Parathyroid adenoma (tissue), 2 donors: Measurements from ENCODE around the gene GPATCH3.
"Not testable (repeated sequence)": the region's sequence is repeated elsewhere in the genome, so short reads cannot be mapped to it uniquely, and the experiment has no call there.

Source experiments
- H2AFZ ChIP-seq: fragments of 300-600 bp; sonication (generic); one replicate; pipeline ENCODE4 v1.7.0; 2017; ENCODE audit warnings: antibody characterized with exemption, mild to moderate bottlenecking
- H3K27ac ChIP-seq: fragments of 300-600 bp; sonication (generic); one replicate; pipeline ENCODE4 v1.7.0; 2017
- H3K27me3 ChIP-seq: fragments of 300-600 bp; sonication (generic); one replicate; pipeline ENCODE4 v1.7.0; 2017; ENCODE audit warnings: low read length; ENCODE audit not compliant: control insufficient read depth, insufficient read depth
- H3K36me3 ChIP-seq: fragments of 300-600 bp; sonication (generic); one replicate; pipeline ENCODE4 v1.7.0; 2017; ENCODE audit warnings: low read length; ENCODE audit not compliant: control insufficient read depth, insufficient read depth
- H3K4me1 ChIP-seq: fragments of 300-600 bp; sonication (generic); one replicate; pipeline ENCODE4 v1.7.0; 2017; ENCODE audit warnings: control low read depth
- H3K4me2 ChIP-seq: fragments of 300-600 bp; sonication (generic); one replicate; pipeline ENCODE4 v1.7.0; 2017; ENCODE audit warnings: low read length
- H3K4me3 ChIP-seq: fragments of 300-600 bp; sonication (generic); one replicate; pipeline ENCODE4 v1.7.0; 2017; ENCODE audit warnings: low read depth, low read length
- H3K79me2 ChIP-seq: fragments of 300-600 bp; sonication (generic); one replicate; pipeline ENCODE4 v1.7.0; 2017; ENCODE audit warnings: control low read depth
- H3K9ac ChIP-seq: fragments of 300-600 bp; sonication (generic); one replicate; pipeline ENCODE4 v1.7.0; 2017; ENCODE audit warnings: mild to moderate bottlenecking
- H3K9me3 ChIP-seq: fragments of 300-600 bp; sonication (generic); one replicate; pipeline ENCODE4 v1.7.0; 2017; ENCODE audit warnings: low read length; ENCODE audit not compliant: control insufficient read depth
- CTCF ChIP-seq: fragments of 300-600 bp; sonication (generic); IDR thresholded peaks from one replicate; pipeline ENCODE4 v1.7.0; 2017; ENCODE audit warnings: antibody characterized with exemption, mild to moderate bottlenecking
- donor health status: primary hyperparathyroidism.

Gene GPATCH3, protein sequence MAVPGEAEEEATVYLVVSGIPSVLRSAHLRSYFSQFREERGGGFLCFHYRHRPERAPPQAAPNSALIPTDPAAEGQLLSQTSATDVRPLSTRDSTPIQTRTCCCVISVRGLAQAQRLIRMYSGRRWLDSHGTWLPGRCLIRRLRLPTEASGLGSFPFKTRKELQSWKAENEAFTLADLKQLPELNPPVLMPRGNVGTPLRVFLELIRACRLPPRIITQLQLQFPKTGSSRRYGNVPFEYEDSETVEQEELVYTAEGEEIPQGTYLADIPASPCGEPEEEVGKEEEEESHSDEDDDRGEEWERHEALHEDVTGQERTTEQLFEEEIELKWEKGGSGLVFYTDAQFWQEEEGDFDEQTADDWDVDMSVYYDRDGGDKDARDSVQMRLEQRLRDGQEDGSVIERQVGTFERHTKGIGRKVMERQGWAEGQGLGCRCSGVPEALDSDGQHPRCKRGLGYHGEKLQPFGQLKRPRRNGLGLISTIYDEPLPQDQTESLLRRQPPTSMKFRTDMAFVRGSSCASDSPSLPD

DNA sequence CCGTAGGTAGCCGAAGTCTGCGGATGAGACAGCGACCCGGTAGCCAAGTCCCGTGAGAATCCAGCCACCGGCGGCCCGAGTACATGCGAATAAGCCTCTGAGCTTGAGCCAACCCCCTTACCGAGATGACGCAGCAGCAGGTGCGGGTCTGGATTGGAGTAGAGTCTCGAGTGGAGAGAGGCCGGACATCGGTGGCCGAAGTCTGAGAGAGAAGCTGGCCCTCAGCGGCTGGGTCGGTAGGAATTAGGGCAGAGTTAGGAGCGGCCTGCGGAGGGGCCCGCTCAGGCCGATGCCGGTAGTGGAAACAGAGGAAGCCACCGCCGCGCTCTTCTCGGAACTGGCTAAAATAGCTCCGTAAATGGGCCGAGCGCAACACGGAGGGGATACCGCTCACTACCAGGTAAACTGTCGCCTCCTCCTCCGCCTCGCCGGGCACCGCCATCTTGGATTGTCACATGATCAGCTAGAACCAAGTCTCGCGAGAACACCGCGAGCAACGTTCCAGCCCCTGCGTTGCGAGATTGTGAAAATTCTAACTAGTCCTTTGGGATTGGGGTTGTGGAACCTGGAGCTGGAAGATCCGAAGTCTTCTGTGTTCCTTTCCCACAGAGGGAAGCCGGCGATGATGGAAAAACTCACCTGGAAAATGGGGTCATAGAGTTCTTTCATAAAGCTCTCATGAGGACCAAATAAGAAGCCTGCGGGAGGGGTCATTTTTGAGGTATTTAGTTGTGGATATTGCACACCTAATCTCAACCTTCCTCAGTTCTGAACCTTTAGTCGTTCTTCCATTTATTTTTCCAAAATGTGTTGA lies at the start of gene GPATCH3:
Gene GPATCH3 (minus strand): TSS at position 467 of the 814 bp plus-strand sequence. CDS start 25 bp downstream, at position 442.
- Histone ChIP-seq H3K4me2 (peak within 1 kb of the TSS; percentile 76), H3K9me3 (no peaks in the 10 kb centered on the region), H2AFZ (peak within 1 kb of the TSS; percentile 91), H3K4me1 (peaks cover 4% of the 10 kb centered on the region), H3K79me2 (peaks cover 6% of the 10 kb centered on the region), H3K9ac (peak within 1 kb of the TSS; percentile 43), H3K27me3 (no peaks in the 10 kb centered on the region), H3K27ac (peak within 1 kb of the TSS; percentile 78), H3K4me3 (peak within 1 kb of the TSS; percentile 78), H3K36me3 (no peaks in the 10 kb centered on the region)
- no peak for TF ChIP-seq CTCF

DNA sequence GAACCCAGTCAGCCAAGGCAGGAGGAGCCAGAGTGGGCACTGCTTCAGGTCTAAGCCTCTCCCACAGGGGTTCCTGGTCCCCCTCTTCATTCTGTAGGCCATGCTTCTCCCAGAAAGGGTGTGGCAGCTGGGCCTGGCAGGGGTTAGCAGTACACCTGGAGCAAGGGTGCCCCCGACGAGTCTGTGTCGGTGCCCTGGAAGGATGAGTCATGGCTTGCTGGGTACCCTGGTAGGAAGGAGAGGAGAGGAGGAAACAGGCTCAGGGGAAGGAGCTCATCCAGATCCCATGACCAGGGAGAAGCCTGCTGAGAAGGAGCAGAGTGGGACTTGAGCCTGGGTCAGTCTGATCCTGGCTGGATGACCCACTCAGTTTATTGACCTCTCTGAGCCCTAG lies 49.7 kb upstream of the GPATCH3 start:
- Histone ChIP-seq H3K4me3 (no peak overlapping the region), H2AFZ (no peak overlapping the region), H3K27me3 (no peaks in the 10 kb centered on the region), H3K4me1 (no peaks in the 10 kb centered on the region), H3K9ac (no peak overlapping the region), H3K4me2 (no peak overlapping the region), H3K36me3 (no peaks in the 10 kb centered on the region), H3K79me2 (peaks cover 2% of the 10 kb centered on the region), H3K9me3 (no peaks in the 10 kb centered on the region), H3K27ac (no peak overlapping the region)
- no peak for TF ChIP-seq CTCF

- H3K4me2 ChIP-seq: no peak overlapping the region
- peaks cover 2% of the 10 kb centered on the region for H3K79me2 ChIP-seq
- no peak for TF ChIP-seq CTCF
- H3K9me3 ChIP-seq: no peaks in the 10 kb centered on the region
- H3K27ac ChIP-seq: no peak overlapping the region
- no peak overlapping the region for H3K4me3 ChIP-seq
- no peaks in the 10 kb centered on the region for H3K36me3 ChIP-seq
- no peak overlapping the region for H3K9ac ChIP-seq
- no peaks in the 10 kb centered on the region for H3K27me3 ChIP-seq
- H3K4me1 ChIP-seq: no peaks in the 10 kb centered on the region
- no peak overlapping the region for H2AFZ ChIP-seq
Observed at GRCh38 chr1:26949266-26949925, 49.1 kb upstream of the GPATCH3 start.

DNA sequence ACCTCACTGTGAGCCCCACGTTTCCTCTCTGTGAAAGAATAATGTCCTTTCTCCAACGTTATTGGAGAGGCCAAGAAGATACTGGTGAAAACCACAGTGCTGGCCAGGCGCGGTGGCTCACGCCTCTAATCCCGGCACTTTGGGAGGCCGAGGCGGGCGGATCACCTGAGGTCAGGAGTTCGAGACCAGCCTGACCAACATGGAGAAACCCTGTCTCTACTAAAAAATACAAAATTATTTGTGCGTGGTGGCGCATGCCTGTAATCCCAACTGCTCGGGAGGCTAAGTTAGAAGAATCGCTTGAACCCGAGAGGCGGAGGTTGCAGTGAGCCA lies 48.4 kb upstream of the GPATCH3 start:
- not testable (repeated sequence) for H3K27me3 ChIP-seq, H3K9ac ChIP-seq, H3K9me3 ChIP-seq, H3K4me2 ChIP-seq, H3K79me2 ChIP-seq, H2AFZ ChIP-seq, H3K27ac ChIP-seq, H3K4me3 ChIP-seq, H3K36me3 ChIP-seq, H3K4me1 ChIP-seq

GRCh38 chr1:26946270-26946669 lies 46.0 kb upstream of the GPATCH3 start:
- no peak overlapping the region for H3K27ac ChIP-seq
- H2AFZ ChIP-seq: no peak overlapping the region
- H3K36me3 ChIP-seq: no peaks in the 10 kb centered on the region
- H3K4me2 ChIP-seq: no peak overlapping the region
- H3K9ac ChIP-seq: no peak overlapping the region
- no peaks in the 10 kb centered on the region for H3K9me3 ChIP-seq
- H3K4me3 ChIP-seq: no peak overlapping the region
- H3K27me3 ChIP-seq: no peaks in the 10 kb centered on the region
- H3K4me1 ChIP-seq: no peaks in the 10 kb centered on the region
- TF ChIP-seq CTCF: no peak
- H3K79me2 ChIP-seq: peaks cover under 1% of the 10 kb centered on the region
